Measurements from ENCODE around the gene ZNF304.
"Not testable (repeated sequence)": the region's sequence is repeated elsewhere in the genome, so short reads cannot be mapped to it uniquely, and the experiment has no call there.

The ZNF304 gene

DNA sequence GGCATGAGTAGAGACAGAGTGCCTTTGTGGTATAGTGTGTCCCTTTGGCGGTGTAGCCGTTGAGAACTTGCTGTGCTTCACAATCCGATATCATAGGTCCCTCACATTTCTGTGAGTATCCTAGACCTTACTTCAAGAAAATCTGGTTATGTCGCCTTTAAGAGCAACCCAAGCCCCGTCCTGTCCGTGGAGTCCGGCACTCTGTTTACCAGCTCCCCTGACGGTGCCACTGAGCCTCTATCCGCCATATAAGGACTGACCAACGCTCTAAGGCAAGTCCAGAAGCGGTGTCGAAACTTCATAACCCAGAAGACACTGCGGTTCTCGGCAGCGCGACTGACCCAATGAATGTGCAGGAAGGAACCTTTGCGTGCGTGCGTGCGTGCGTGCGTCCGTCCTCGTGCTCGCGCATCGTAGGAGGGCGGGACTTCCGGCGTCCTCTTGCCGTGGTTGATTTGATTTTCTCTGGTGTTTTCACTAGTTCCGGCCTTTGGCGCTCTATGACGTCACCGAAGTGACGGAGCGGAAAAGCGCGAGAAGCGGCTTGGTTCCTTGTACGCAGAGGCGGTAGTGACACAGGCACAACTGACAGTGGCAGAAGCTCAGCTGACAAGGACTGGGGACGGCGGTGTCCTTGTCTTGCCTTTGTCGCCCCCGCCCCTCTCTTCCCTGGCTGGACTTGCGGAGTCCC, 12.1 kb downstream of the ZNF304 start, which contains the start of the genes TRAPPC2B and ZNF547:
TRAPPC2B (plus strand) TSS at position 555 of the 691 bp plus-strand sequence. CDS start 1,283 bp downstream, outside the sequence.
ZNF547 (plus strand) TSS at position 555 of the 691 bp plus-strand sequence. CDS start 5,005 bp downstream, outside the sequence.
- H3K36me3 ChIP-seq (ENCODE audit: insufficient read depth, low read length) = peaks cover 12% of the 10 kb centered on the region
- H3K9me3 ChIP-seq (replicated peaks; ENCODE audit: low read length) = no peaks in the 10 kb centered on the region
- no peaks in the 10 kb centered on the region for H3K27me3 ChIP-seq (ENCODE audit: control insufficient read depth, insufficient read depth, low read length)

DNA sequence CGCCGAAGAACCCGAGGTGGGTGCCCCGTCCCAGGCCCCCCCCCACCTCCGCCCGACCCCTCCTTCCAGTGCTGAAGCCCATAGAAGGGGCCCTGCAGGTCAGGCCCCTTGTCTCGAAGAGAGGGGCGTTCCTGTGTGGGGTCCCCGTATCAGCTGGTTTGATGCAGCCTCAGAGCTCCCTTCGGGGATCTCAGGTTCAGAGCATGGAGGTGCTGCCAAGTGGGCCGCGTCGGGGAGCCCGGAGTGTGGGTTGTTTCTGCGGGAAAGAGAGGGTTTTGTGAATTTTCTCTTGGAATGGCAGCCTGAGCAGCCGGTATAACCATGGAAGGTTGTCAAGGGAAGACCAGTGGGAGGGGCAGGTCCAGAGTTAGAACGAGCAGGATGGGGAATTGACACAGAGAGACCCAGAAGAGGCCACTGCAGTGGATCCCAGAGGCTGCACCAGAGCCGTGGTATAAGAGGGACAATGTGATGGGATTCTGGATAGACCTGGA, 12.7 kb downstream of the ZNF304 start:
- Histone ChIP-seq H3K27me3 (ENCODE audit: control insufficient read depth, insufficient read depth, low read length) (no peaks in the 10 kb centered on the region), H3K4me2 (ENCODE audit: low read length) (peak overlapping the region; percentile 94), H3K4me3 (ENCODE audit: low read length) (peak overlapping the region; percentile 89), H3K4me1 (ENCODE audit: control insufficient read depth, insufficient read depth, low read length) (peaks cover 6% of the 10 kb centered on the region), H3K9ac (ENCODE audit: low read depth, low read length) (peak overlapping the region; percentile 90), H3K9me3 (replicated peaks; ENCODE audit: low read length) (no peaks in the 10 kb centered on the region), H3K36me3 (ENCODE audit: insufficient read depth, low read length) (peaks cover 7% of the 10 kb centered on the region)

More for the DNA sequence above, 12.1 kb downstream of the ZNF304 start, which contains the start of the genes TRAPPC2B and ZNF547:
- Histone ChIP-seq H3K9ac (ENCODE audit: low read depth, low read length) (peak within 1 kb of the TSS; percentile 90), H3K4me3 (ENCODE audit: low read length) (peak within 1 kb of the TSS; percentile 89), H3K4me2 (ENCODE audit: low read length) (peak within 1 kb of the TSS; percentile 94), H3K4me1 (ENCODE audit: control insufficient read depth, insufficient read depth, low read length) (peaks cover 6% of the 10 kb centered on the region)

DNA sequence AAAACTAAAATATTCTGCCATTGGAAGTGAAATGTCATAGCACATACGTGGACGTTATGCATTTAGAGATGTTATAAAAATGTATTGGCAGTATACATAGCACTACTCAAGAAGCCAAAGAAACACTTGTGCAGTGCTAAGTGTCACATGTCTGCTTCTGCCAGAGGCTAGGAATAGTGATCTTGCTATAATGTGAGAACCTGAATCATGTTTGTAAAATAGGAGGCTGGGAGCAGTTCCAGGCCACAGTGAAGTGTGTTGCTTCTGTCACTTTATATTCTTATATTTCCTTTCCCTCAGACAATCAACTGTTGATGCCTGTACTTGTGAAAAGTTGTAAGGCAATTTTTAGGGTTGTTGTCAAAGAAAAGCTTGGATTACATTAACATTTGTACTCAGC, 15.7 kb downstream of the ZNF304 start:
- H3K4me1 ChIP-seq (ENCODE audit: control insufficient read depth, insufficient read depth, low read length) = peaks cover 6% of the 10 kb centered on the region
- peaks cover 5% of the 10 kb centered on the region for H3K36me3 ChIP-seq (ENCODE audit: insufficient read depth, low read length)
- H3K9me3 ChIP-seq (replicated peaks; ENCODE audit: low read length) = no peaks in the 10 kb centered on the region
- no peak overlapping the region for H3K4me3 ChIP-seq (ENCODE audit: low read length)
- H3K9ac ChIP-seq (ENCODE audit: low read depth, low read length) = no peak overlapping the region
- H3K27me3 ChIP-seq (ENCODE audit: control insufficient read depth, insufficient read depth, low read length) = no peaks in the 10 kb centered on the region
- no peak overlapping the region for H3K4me2 ChIP-seq (ENCODE audit: low read length)

DNA sequence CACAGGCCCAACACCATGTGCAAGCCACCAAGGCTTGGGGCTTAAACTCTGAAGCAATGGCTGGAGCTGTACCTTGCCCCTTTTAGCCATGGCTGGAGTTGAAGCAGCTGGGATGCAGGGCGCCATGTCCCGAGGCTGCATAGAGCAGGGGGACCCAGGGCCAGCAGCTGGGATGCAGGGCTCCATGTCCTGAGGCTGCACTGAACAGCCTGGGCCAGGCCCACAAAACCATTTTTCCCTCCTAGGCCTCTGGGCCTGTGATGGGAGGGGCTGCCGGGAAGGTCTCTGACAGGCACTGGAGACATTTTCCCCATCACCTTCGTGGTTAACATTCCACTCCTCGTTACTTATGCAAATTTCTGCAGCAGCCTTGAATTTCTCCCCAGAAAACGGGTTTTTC, 23.1 kb downstream of the ZNF304 start:
- no peak overlapping the region for H3K4me2 ChIP-seq (ENCODE audit: low read length)
- no peak overlapping the region for H3K9ac ChIP-seq (ENCODE audit: low read depth, low read length)
- no peaks in the 10 kb centered on the region for H3K4me1 ChIP-seq (ENCODE audit: control insufficient read depth, insufficient read depth, low read length)
- H3K27me3 ChIP-seq (ENCODE audit: control insufficient read depth, insufficient read depth, low read length) = no peaks in the 10 kb centered on the region
- H3K4me3 ChIP-seq (ENCODE audit: low read length) = no peak overlapping the region
- H3K36me3 ChIP-seq (ENCODE audit: insufficient read depth, low read length) = peaks cover 48% of the 10 kb centered on the region
- H3K9me3 ChIP-seq (replicated peaks; ENCODE audit: low read length) = peaks cover 21% of the 10 kb centered on the region

DNA sequence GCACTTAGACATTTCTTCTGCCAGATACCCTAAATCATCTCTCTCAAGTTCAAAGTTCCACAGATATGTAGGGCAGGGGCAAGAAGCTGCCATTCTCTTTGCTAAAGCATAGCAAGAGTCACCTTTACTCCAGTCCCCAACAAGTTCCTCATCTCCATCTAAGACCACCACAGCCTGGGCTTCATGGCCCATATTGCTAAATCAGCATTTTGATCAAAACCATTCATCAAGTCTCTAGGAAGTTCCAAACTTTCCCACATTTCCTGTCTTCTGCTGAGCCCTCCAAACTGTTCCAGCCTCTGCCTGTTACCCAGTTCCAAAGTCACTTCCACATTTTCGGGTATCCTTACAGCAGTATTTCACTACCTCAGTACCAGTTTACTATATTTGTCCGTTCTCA, 23.6 kb downstream of the ZNF304 start:
- H3K4me3 ChIP-seq (ENCODE audit: low read length); H3K27me3 ChIP-seq (ENCODE audit: control insufficient read depth, insufficient read depth, low read length); H3K4me2 ChIP-seq (ENCODE audit: low read length); H3K4me1 ChIP-seq (ENCODE audit: control insufficient read depth, insufficient read depth, low read length); H3K9ac ChIP-seq (ENCODE audit: low read depth, low read length): not testable (repeated sequence)
- Histone ChIP-seq H3K36me3 (ENCODE audit: insufficient read depth, low read length) (peaks cover 48% of the 10 kb centered on the region), H3K9me3 (replicated peaks; ENCODE audit: low read length) (peaks cover 21% of the 10 kb centered on the region)

DNA sequence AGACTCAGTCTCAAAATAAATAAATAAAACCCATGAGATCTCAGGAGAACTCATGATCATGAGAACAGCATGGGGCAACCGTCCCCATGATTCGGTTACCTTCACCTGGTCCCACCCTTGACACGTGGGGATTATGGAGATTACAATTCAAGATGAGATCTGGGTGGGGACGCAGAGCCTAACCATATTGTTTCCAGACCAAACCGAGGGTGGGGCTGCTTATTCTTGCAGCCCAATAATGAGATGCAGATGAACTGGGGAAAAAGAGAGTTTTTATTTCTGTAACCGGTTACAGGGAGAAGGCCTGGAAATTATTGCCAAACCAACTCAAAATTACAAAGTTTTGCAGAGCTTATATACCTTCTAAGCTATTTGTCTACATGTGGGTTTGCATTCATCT, 25.1 kb downstream of the ZNF304 start:
- Histone ChIP-seq H3K4me2 (ENCODE audit: low read length) (no peak overlapping the region), H3K36me3 (ENCODE audit: insufficient read depth, low read length) (peaks cover 48% of the 10 kb centered on the region), H3K4me3 (ENCODE audit: low read length) (no peak overlapping the region), H3K9ac (ENCODE audit: low read depth, low read length) (no peak overlapping the region), H3K4me1 (ENCODE audit: control insufficient read depth, insufficient read depth, low read length) (no peaks in the 10 kb centered on the region), H3K9me3 (replicated peaks; ENCODE audit: low read length) (peaks cover 21% of the 10 kb centered on the region), H3K27me3 (ENCODE audit: control insufficient read depth, insufficient read depth, low read length) (no peaks in the 10 kb centered on the region)

DNA sequence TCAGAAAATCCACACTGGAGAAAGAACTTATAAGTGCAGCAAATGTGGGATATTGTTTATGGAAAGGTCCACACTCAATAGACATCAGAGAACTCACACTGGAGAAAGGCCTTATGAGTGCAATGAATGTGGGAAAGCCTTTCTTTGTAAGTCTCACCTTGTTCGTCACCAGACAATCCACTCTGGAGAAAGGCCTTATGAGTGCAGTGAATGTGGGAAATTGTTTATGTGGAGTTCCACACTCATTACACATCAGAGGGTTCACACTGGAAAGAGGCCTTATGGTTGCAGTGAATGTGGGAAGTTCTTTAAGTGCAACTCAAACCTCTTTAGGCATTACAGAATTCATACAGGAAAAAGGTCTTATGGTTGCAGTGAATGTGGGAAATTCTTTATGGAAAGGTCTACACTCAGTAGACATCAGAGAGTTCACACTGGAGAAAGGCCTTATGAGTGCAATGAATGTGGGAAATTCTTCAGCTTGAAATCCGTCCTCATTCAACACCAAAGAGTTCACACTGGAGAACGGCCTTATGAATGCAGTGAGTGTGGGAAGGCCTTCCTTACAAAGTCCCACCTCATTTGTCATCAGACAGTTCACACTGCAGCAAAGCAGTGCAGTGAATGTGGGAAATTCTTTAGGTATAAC, 26.6 kb downstream of the ZNF304 start:
- H3K27me3 ChIP-seq (ENCODE audit: control insufficient read depth, insufficient read depth, low read length) = no peaks in the 10 kb centered on the region
- no peak overlapping the region for H3K4me3 ChIP-seq (ENCODE audit: low read length)
- no peaks in the 10 kb centered on the region for H3K4me1 ChIP-seq (ENCODE audit: control insufficient read depth, insufficient read depth, low read length)
- H3K4me2 ChIP-seq (ENCODE audit: low read length) = no peak overlapping the region
- peaks cover 38% of the 10 kb centered on the region for H3K36me3 ChIP-seq (ENCODE audit: insufficient read depth, low read length)
- H3K9me3 ChIP-seq (replicated peaks; ENCODE audit: low read length) = peaks cover 21% of the 10 kb centered on the region
- no peak overlapping the region for H3K9ac ChIP-seq (ENCODE audit: low read depth, low read length)

DNA sequence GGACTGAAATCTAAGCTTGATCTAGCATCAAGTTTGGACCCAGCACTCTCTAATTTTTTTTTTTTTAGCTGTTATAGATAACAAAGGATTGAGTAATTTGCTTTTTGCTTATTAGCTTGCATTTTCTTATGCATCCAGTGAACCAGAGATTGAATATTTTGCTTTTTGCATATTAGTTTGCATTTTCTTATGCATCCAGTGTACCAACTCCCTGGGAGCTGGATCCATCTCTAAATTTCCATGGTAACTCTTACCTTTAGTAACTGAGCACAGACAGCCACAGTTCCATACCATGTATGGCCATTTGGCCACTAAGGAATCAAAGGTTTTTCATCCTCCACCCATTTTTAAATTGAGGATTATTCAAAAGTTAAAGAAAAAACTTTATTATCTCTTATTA, 29.9 kb downstream of the ZNF304 start:
- Histone ChIP-seq H3K9ac (ENCODE audit: low read depth, low read length) (no peak overlapping the region), H3K4me1 (ENCODE audit: control insufficient read depth, insufficient read depth, low read length) (no peaks in the 10 kb centered on the region), H3K9me3 (replicated peaks; ENCODE audit: low read length) (peaks cover 21% of the 10 kb centered on the region)

DNA sequence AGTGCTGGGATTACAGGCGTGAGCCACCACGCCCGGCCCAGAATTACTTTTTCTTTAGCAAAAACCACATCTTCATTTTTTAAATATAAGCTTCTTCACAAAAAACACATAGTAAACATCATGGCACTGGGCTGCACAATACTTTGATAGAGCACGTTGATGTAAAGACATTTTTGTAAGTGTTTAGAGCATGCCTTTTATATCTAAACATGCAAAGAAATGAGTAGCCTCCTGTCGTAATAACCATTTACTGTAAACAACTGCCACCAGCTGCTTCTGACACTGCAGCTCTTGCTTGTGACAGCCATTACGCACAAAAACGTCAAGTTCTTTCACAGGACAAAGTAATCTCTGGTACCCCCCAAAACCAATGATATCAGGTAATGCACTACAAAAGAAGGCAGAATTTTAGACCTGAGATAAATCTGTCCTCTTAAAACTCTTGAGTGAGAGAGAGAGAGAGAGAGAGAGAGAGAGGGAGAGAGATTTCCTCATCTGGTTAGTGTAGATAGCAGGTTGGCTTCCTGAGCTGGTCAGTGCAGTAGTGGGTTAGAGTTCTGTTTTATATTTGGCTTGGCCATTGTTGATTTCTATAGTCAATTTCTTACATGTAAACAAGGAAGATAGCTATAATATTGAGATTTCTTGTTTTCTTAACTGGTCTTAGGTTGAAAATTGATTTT, 31.9 kb downstream of the ZNF304 start:
- Histone ChIP-seq H3K27me3 (ENCODE audit: control insufficient read depth, insufficient read depth, low read length) (no peaks in the 10 kb centered on the region), H3K4me2 (ENCODE audit: low read length) (no peak overlapping the region), H3K9ac (ENCODE audit: low read depth, low read length) (no peak overlapping the region), H3K4me3 (ENCODE audit: low read length) (no peak overlapping the region), H3K4me1 (ENCODE audit: control insufficient read depth, insufficient read depth, low read length) (no peaks in the 10 kb centered on the region), H3K36me3 (ENCODE audit: insufficient read depth, low read length) (peaks cover 6% of the 10 kb centered on the region), H3K9me3 (replicated peaks; ENCODE audit: low read length) (peaks cover 7% of the 10 kb centered on the region)

More for the DNA sequence above, 29.9 kb downstream of the ZNF304 start:
- no peaks in the 10 kb centered on the region for H3K27me3 ChIP-seq (ENCODE audit: control insufficient read depth, insufficient read depth, low read length)
- peaks cover 19% of the 10 kb centered on the region for H3K36me3 ChIP-seq (ENCODE audit: insufficient read depth, low read length)
- no peak overlapping the region for H3K4me2 ChIP-seq (ENCODE audit: low read length)
- no peak overlapping the region for H3K4me3 ChIP-seq (ENCODE audit: low read length)

DNA sequence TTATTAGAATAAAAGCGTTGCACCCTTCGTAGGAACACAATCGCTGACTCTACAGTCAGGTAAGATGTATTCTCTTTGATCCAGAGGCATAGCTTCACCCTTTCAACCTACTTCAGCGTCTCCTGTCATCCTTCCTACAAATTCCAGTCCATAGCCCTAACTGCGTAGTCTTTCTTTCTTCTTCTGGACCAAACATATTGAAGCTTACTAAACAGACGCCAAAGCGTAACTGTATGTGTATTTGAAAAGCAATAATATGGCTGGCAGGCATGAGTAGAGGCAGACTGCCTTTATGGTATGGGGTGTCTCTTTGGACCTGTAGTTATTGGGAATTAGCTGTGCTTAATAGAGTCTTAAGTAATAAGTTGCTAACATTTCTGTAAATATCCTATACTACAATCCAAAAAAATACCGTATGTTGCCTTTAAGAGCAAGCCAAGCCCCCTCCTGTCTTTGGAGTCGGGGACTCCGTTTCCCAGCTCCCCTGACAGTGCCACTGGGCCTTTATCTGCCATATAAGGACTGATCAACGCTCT, 38.2 kb downstream of the ZNF304 start:
- Histone ChIP-seq H3K36me3 (ENCODE audit: insufficient read depth, low read length) (peaks cover 7% of the 10 kb centered on the region), H3K4me1 (ENCODE audit: control insufficient read depth, insufficient read depth, low read length) (peaks cover 15% of the 10 kb centered on the region), H3K4me3 (ENCODE audit: low read length) (peak overlapping the region; percentile 88), H3K4me2 (ENCODE audit: low read length) (peak overlapping the region; percentile 75), H3K27me3 (ENCODE audit: control insufficient read depth, insufficient read depth, low read length) (no peaks in the 10 kb centered on the region), H3K9ac (ENCODE audit: low read depth, low read length) (peak overlapping the region; percentile 95), H3K9me3 (replicated peaks; ENCODE audit: low read length) (no peaks in the 10 kb centered on the region)
